ENCODE results near the gene HSPA1A.

DNA sequence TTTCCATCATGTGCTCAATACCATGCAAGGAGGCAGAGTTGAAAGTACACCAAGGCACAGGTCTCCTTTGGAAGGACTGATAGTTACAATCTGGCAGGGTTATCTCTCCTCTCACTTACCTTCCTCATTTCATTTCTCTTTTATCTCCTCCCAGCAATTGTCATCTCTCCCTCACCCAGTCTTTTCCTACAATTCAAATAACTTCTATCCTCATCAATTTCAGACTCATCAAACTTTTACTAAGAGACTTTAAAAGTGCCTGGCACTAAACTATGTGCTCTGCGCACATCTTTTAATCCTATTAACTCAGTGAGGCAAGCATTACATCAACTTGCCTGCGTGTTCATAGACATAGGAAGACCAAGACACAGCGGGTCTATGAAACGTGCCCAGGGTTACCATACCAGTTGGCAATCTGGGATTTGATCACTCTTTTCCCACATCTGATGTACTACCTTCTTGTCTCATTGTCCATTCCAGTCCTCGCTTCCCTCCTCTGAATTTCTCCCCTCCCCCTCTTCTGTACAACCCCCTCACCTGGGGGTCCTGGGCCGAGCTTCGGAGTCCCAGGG is 21.0 kb upstream of the HSPA1A start:
- TF ChIP-seq, protein P1, sequence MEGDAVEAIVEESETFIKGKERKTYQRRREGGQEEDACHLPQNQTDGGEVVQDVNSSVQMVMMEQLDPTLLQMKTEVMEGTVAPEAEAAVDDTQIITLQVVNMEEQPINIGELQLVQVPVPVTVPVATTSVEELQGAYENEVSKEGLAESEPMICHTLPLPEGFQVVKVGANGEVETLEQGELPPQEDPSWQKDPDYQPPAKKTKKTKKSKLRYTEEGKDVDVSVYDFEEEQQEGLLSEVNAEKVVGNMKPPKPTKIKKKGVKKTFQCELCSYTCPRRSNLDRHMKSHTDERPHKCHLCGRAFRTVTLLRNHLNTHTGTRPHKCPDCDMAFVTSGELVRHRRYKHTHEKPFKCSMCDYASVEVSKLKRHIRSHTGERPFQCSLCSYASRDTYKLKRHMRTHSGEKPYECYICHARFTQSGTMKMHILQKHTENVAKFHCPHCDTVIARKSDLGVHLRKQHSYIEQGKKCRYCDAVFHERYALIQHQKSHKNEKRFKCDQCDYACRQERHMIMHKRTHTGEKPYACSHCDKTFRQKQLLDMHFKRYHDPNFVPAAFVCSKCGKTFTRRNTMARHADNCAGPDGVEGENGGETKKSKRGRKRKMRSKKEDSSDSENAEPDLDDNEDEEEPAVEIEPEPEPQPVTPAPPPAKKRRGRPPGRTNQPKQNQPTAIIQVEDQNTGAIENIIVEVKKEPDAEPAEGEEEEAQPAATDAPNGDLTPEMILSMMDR (optimal IDR thresholded peaks at IDR 0.05 in 1 of 3, IDR thresholded peaks at IDR 0.05 in 1 of 3, conservative IDR thresholded peaks at IDR 0.05 in 1 of 3; ENCODE audit: extremely low read depth in 1 of 3, insufficient read depth in 2 of 3, low read length in 3 of 3) = no peak
- no peak for TF ChIP-seq EZH2 (IDR thresholded peaks at IDR 0.05; ENCODE audit: low read length)
